Measurements from ENCODE around the gene OTUD1. TPM values are rescaled to one million over a fixed set of nuclear protein-coding genes. Genes with fewer than 3 reads are reported as not detected.

Gene OTUD1
- polyA plus RNA-seq, 2 donors = 4.5 to 5.2 TPM

GRCh38 chr10:23439961-23440889 is 1.4 kb downstream of the OTUD1 start:
- Histone ChIP-seq H3K4me3 (ENCODE audit: low read depth in 1 of 2, low read length in 2 of 2) (peak overlapping the region; percentile 80 to 90), H3K27ac (ENCODE audit: low read depth in 2 of 2, low read length in 1 of 2) (peak overlapping the region; percentile 94 to 95), H3K36me3 (ENCODE audit: control insufficient read depth in 2 of 2, insufficient read depth in 2 of 2, low read length in 1 of 2) (no peaks in the 10 kb centered on the region), H3K27me3 (ENCODE audit: control insufficient read depth in 1 of 2, insufficient read depth in 2 of 2, low read length in 2 of 2) (no peaks in the 10 kb centered on the region), H3K4me1 (ENCODE audit: control insufficient read depth in 2 of 2, insufficient read depth in 2 of 2, low read length in 1 of 2) (no peaks in the 10 kb centered on the region), H3K9me3 (ENCODE audit: control insufficient read depth in 2 of 2, insufficient read depth in 1 of 2, low read depth in 1 of 2, low read length in 1 of 2) (no peaks in the 10 kb centered on the region)
- WGBS, 2 donors = 2 to 3% methylated on average over 73 of the region's 73 CpGs

GRCh38 chr10:23441251-23441650 is 2.4 kb downstream of the OTUD1 start:
- Histone ChIP-seq H3K27ac (ENCODE audit: low read depth in 2 of 2, low read length in 1 of 2) (no peak overlapping the region), H3K27me3 (ENCODE audit: control insufficient read depth in 1 of 2, insufficient read depth in 2 of 2, low read length in 2 of 2) (no peaks in the 10 kb centered on the region), H3K4me1 (ENCODE audit: control insufficient read depth in 2 of 2, insufficient read depth in 2 of 2, low read length in 1 of 2) (no peaks in the 10 kb centered on the region), H3K9me3 (ENCODE audit: control insufficient read depth in 2 of 2, insufficient read depth in 1 of 2, low read depth in 1 of 2, low read length in 1 of 2) (no peaks in the 10 kb centered on the region), H3K36me3 (ENCODE audit: control insufficient read depth in 2 of 2, insufficient read depth in 2 of 2, low read length in 1 of 2) (no peaks in the 10 kb centered on the region), H3K4me3 (ENCODE audit: low read depth in 1 of 2, low read length in 2 of 2) (peak overlapping the region in 1 of 2 donors; percentile 90)
- 63 to 73% methylated on average over 3 of the region's 3 CpGs for WGBS, 2 donors

GRCh38 chr10:23442936-23443335 is 4.1 kb downstream of the OTUD1 start:
- H3K27ac ChIP-seq (ENCODE audit: low read depth in 2 of 2, low read length in 1 of 2) = no peak overlapping the region
- WGBS, 2 donors = 45 to 55% methylated on average over 2 of the region's 2 CpGs
- no peak overlapping the region for H3K4me3 ChIP-seq (ENCODE audit: low read depth in 1 of 2, low read length in 2 of 2)
- H3K4me1 ChIP-seq (ENCODE audit: control insufficient read depth in 2 of 2, insufficient read depth in 2 of 2, low read length in 1 of 2) = no peaks in the 10 kb centered on the region
- H3K36me3 ChIP-seq (ENCODE audit: control insufficient read depth in 2 of 2, insufficient read depth in 2 of 2, low read length in 1 of 2) = no peaks in the 10 kb centered on the region
- no peaks in the 10 kb centered on the region for H3K27me3 ChIP-seq (ENCODE audit: control insufficient read depth in 1 of 2, insufficient read depth in 2 of 2, low read length in 2 of 2)
- H3K9me3 ChIP-seq (ENCODE audit: control insufficient read depth in 2 of 2, insufficient read depth in 1 of 2, low read depth in 1 of 2, low read length in 1 of 2) = no peaks in the 10 kb centered on the region

GRCh38 chr10:23445591-23445990 is 6.7 kb downstream of the OTUD1 start:
- Histone ChIP-seq H3K4me3 (ENCODE audit: low read depth in 1 of 2, low read length in 2 of 2) (no peak overlapping the region), H3K36me3 (ENCODE audit: control insufficient read depth in 2 of 2, insufficient read depth in 2 of 2, low read length in 1 of 2) (no peaks in the 10 kb centered on the region), H3K27me3 (ENCODE audit: control insufficient read depth in 1 of 2, insufficient read depth in 2 of 2, low read length in 2 of 2) (no peaks in the 10 kb centered on the region), H3K27ac (ENCODE audit: low read depth in 2 of 2, low read length in 1 of 2) (no peak overlapping the region), H3K9me3 (ENCODE audit: control insufficient read depth in 2 of 2, insufficient read depth in 1 of 2, low read depth in 1 of 2, low read length in 1 of 2) (no peaks in the 10 kb centered on the region), H3K4me1 (ENCODE audit: control insufficient read depth in 2 of 2, insufficient read depth in 2 of 2, low read length in 1 of 2) (peaks cover 0 to 3% of the 10 kb centered on the region in 2 donors)
- WGBS, 2 donors = 93% methylated on average over 5 of the region's 5 CpGs

GRCh38 chr10:23448323-23448722 is 9.4 kb downstream of the OTUD1 start:
- Histone ChIP-seq H3K9me3 (ENCODE audit: control insufficient read depth in 2 of 2, insufficient read depth in 1 of 2, low read depth in 1 of 2, low read length in 1 of 2) (no peaks in the 10 kb centered on the region), H3K4me1 (ENCODE audit: control insufficient read depth in 2 of 2, insufficient read depth in 2 of 2, low read length in 1 of 2) (peaks cover 0 to 5% of the 10 kb centered on the region in 2 donors), H3K4me3 (ENCODE audit: low read depth in 1 of 2, low read length in 2 of 2) (no peak overlapping the region), H3K27ac (ENCODE audit: low read depth in 2 of 2, low read length in 1 of 2) (no peak overlapping the region), H3K36me3 (ENCODE audit: control insufficient read depth in 2 of 2, insufficient read depth in 2 of 2, low read length in 1 of 2) (no peaks in the 10 kb centered on the region), H3K27me3 (ENCODE audit: control insufficient read depth in 1 of 2, insufficient read depth in 2 of 2, low read length in 2 of 2) (no peaks in the 10 kb centered on the region)
- 93 to 94% methylated on average over 2 of the region's 2 CpGs for WGBS, 2 donors

GRCh38 chr10:23448802-23449570 is 10.1 kb downstream of the OTUD1 start:
- Histone ChIP-seq H3K36me3 (ENCODE audit: control insufficient read depth in 2 of 2, insufficient read depth in 2 of 2, low read length in 1 of 2) (no peaks in the 10 kb centered on the region), H3K4me3 (ENCODE audit: low read depth in 1 of 2, low read length in 2 of 2) (no peak overlapping the region), H3K9me3 (ENCODE audit: control insufficient read depth in 2 of 2, insufficient read depth in 1 of 2, low read depth in 1 of 2, low read length in 1 of 2) (no peaks in the 10 kb centered on the region), H3K4me1 (ENCODE audit: control insufficient read depth in 2 of 2, insufficient read depth in 2 of 2, low read length in 1 of 2) (peaks cover 0 to 5% of the 10 kb centered on the region in 2 donors), H3K27me3 (ENCODE audit: control insufficient read depth in 1 of 2, insufficient read depth in 2 of 2, low read length in 2 of 2) (no peaks in the 10 kb centered on the region), H3K27ac (ENCODE audit: low read depth in 2 of 2, low read length in 1 of 2) (no peak overlapping the region)
- WGBS, 2 donors = 77 to 82% methylated on average over 7 of the region's 7 CpGs

- Histone ChIP-seq H3K4me1 (ENCODE audit: control insufficient read depth in 2 of 2, insufficient read depth in 2 of 2, low read length in 1 of 2) (peaks cover 0 to 5% of the 10 kb centered on the region in 2 donors), H3K9me3 (ENCODE audit: control insufficient read depth in 2 of 2, insufficient read depth in 1 of 2, low read depth in 1 of 2, low read length in 1 of 2) (no peaks in the 10 kb centered on the region), H3K36me3 (ENCODE audit: control insufficient read depth in 2 of 2, insufficient read depth in 2 of 2, low read length in 1 of 2) (no peaks in the 10 kb centered on the region), H3K4me3 (ENCODE audit: low read depth in 1 of 2, low read length in 2 of 2) (no peak overlapping the region), H3K27me3 (ENCODE audit: control insufficient read depth in 1 of 2, insufficient read depth in 2 of 2, low read length in 2 of 2) (no peaks in the 10 kb centered on the region), H3K27ac (ENCODE audit: low read depth in 2 of 2, low read length in 1 of 2) (no peak overlapping the region)
- 82 to 87% methylated on average over 4 of the region's 4 CpGs for WGBS, 2 donors
Measured at GRCh38 chr10:23452033-23452655, 13.3 kb downstream of the OTUD1 start.

GRCh38 chr10:23453465-23453864 is 14.6 kb downstream of the OTUD1 start:
- Histone ChIP-seq H3K4me1 (ENCODE audit: control insufficient read depth in 2 of 2, insufficient read depth in 2 of 2, low read length in 1 of 2) (peaks cover 0 to 5% of the 10 kb centered on the region in 2 donors), H3K27ac (ENCODE audit: low read depth in 2 of 2, low read length in 1 of 2) (no peak overlapping the region), H3K4me3 (ENCODE audit: low read depth in 1 of 2, low read length in 2 of 2) (no peak overlapping the region), H3K27me3 (ENCODE audit: control insufficient read depth in 1 of 2, insufficient read depth in 2 of 2, low read length in 2 of 2) (no peaks in the 10 kb centered on the region), H3K36me3 (ENCODE audit: control insufficient read depth in 2 of 2, insufficient read depth in 2 of 2, low read length in 1 of 2) (no peaks in the 10 kb centered on the region), H3K9me3 (ENCODE audit: control insufficient read depth in 2 of 2, insufficient read depth in 1 of 2, low read depth in 1 of 2, low read length in 1 of 2) (no peaks in the 10 kb centered on the region)
- WGBS, 2 donors = 50 to 64% methylated on average over 4 of the region's 4 CpGs

- H3K27me3 ChIP-seq (ENCODE audit: control insufficient read depth in 1 of 2, insufficient read depth in 2 of 2, low read length in 2 of 2) = no peaks in the 10 kb centered on the region
- 86 to 87% methylated on average over 6 of the region's 6 CpGs for WGBS, 2 donors
- H3K4me3 ChIP-seq (ENCODE audit: low read depth in 1 of 2, low read length in 2 of 2) = no peak overlapping the region
- H3K9me3 ChIP-seq (ENCODE audit: control insufficient read depth in 2 of 2, insufficient read depth in 1 of 2, low read depth in 1 of 2, low read length in 1 of 2) = no peaks in the 10 kb centered on the region
- H3K36me3 ChIP-seq (ENCODE audit: control insufficient read depth in 2 of 2, insufficient read depth in 2 of 2, low read length in 1 of 2) = no peaks in the 10 kb centered on the region
- no peaks in the 10 kb centered on the region for H3K4me1 ChIP-seq (ENCODE audit: control insufficient read depth in 2 of 2, insufficient read depth in 2 of 2, low read length in 1 of 2)
- no peak overlapping the region for H3K27ac ChIP-seq (ENCODE audit: low read depth in 2 of 2, low read length in 1 of 2)
Measured at GRCh38 chr10:23457632-23458417, 18.9 kb downstream of the OTUD1 start.
